Astrocyte of the cerebellum (primary cell): ENCODE data around the gene ABCB1.
"Not testable (repeated sequence)": the region's sequence is repeated elsewhere in the genome, so short reads cannot be mapped to it uniquely, and the experiment has no call there.

Source experiments
- DNase-seq: peaks from one replicate; pipeline ENCODE4 v3.0.0-alpha.2; 2011; ENCODE audit warnings: low read depth
- H3K4me3 ChIP-seq: 2 replicates; pipeline ENCODE4 v1.5.1; 2011; ENCODE audit warnings: mild to moderate bottlenecking, low read depth, low read length, moderate library complexity
- in situ Hi-C: cut with HindIII; loops from 2 replicates; pipeline ENCODE4 v1.10.0; 2017; ENCODE audit warnings: low sequenced_read_pairs
- TF ChIP-seq, protein P1 (sequence below): IDR thresholded peaks from 2 replicates; pipeline ENCODE4 v1.5.1; 2012; ENCODE audit warnings: low read length, low read depth, moderate library complexity, mild to moderate bottlenecking; ENCODE audit errors: missing control alignments

ABCB1 gene

DNA sequence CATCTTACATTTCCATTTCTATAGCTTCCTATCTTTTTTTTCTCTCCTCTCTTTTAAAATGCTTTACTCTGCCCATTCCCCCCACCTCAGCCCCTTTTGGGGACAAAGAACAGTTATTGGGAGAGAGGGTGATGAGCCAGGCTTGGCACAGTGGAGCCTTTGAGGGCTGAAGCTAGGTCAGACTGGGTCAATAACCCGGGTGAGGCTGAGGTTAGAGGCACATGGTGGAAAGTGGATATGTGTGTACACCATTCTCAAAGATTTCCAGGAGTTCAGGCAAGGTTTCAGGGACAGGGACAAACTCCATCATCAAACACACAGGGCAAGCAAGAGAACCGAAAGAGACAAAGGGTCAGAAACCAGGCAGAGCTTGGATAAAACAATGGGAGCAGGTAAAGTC is 136.7 kb downstream of the ABCB1 start:
- in situ Hi-C loops, result no loop called here
- TF ChIP-seq, protein P1, sequence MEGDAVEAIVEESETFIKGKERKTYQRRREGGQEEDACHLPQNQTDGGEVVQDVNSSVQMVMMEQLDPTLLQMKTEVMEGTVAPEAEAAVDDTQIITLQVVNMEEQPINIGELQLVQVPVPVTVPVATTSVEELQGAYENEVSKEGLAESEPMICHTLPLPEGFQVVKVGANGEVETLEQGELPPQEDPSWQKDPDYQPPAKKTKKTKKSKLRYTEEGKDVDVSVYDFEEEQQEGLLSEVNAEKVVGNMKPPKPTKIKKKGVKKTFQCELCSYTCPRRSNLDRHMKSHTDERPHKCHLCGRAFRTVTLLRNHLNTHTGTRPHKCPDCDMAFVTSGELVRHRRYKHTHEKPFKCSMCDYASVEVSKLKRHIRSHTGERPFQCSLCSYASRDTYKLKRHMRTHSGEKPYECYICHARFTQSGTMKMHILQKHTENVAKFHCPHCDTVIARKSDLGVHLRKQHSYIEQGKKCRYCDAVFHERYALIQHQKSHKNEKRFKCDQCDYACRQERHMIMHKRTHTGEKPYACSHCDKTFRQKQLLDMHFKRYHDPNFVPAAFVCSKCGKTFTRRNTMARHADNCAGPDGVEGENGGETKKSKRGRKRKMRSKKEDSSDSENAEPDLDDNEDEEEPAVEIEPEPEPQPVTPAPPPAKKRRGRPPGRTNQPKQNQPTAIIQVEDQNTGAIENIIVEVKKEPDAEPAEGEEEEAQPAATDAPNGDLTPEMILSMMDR, result no peak
- H3K4me3 ChIP-seq, result no peak overlapping the region
- no peak for DNase-seq

- in situ Hi-C loops, DNase-seq, H3K4me3 ChIP-seq: not testable (repeated sequence)
Measured at GRCh38 chr7:87460444-87460843, 140.2 kb downstream of the ABCB1 start.

GRCh38 chr7:87459941-87460340 is 140.7 kb downstream of the ABCB1 start:
- H3K4me3 ChIP-seq, result no peak overlapping the region
- in situ Hi-C loops, result no loop called here
- TF ChIP-seq, protein P1, result no peak

DNA sequence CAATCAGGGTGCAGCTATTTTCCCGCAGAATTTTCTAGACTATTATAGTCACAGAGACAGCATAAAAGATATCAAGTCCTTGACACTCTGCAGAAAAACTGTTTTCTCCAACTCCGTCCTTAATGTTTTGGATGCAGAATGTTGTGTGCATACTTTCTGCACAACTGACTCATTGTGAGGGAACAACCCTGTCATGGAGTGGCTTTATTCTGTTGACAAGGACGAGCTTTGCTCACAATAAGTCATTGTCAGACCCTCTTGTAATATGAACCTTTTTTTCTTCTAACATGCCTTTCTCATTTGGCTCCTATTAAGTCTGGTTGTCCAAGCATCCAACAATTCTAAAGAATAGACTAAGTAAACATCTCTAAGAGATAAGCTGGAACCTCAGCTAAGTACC is 142.5 kb downstream of the ABCB1 start:
- in situ Hi-C loops, result no loop called here
- H3K4me3 ChIP-seq, result no peak overlapping the region
- TF ChIP-seq, protein P1, result no peak
- no peak for DNase-seq

More at GRCh38 chr7:87459941-87460340, 140.7 kb downstream of the ABCB1 start:
- no peak for DNase-seq

DNA sequence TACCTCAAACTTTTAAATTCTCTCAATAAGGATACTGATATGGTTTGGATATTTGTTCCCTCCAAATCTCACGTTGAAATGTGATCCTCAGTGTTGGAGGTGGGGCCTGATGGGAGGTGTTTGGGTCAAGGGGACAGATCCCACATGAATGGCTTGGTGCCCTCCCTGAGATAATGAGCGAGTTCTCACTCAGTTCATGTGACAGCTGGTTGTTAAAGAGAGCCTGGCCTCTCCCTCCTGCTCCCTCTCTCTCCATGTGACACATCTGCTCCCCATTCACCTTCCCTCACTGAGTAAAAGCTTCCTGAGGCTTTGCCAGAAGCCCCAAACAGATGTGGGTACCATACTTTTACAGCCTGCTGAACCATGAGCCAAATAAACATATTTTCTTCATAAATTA is 144.4 kb downstream of the ABCB1 start:
- in situ Hi-C loops, result no loop called here
- no peak overlapping the region for H3K4me3 ChIP-seq
- TF ChIP-seq, protein P1, result no peak
- no peak for DNase-seq
